Measurements from ENCODE around the gene RSPH10B2. TPM values are rescaled to one million over a fixed set of nuclear protein-coding genes. Genes with fewer than 3 reads are reported as not detected.
"Not testable (repeated sequence)": the region's sequence is repeated elsewhere in the genome, so short reads cannot be mapped to it uniquely, and the experiment has no call there.

Gene RSPH10B2
- total and polyA plus RNA-seq, 7 experiments from 2014 or later = 0.72 to 0.94 (median 0.80) TPM; not detected in 3

DNA sequence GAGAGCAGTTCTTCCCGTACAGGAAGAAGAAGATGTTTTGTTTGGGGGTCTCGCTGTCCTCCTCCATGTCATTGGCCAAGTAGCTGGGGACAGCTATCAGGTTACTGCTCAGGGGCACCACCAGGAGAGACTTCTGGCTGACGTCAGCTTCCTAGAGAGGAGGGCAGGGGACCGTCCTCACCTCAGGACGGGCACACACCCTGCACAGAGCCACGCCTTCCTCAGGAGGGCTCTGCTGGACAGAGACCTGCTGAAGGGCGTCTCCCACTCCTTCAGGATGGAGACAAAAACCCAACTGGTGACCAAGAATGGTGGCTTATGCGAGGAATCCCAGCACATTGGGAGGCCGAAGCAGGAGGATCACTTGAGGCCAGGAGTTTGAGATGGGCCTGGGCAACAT lies 38.0 kb upstream of the RSPH10B2 start:
- H3K36me3 Mint-ChIP-seq; H3K27me3 ChIP-seq (ENCODE audit: control insufficient read depth in 2 of 2, insufficient read depth in 2 of 2, low read length in 2 of 2); H3K36me3 ChIP-seq (ENCODE audit: control insufficient read depth in 2 of 3, insufficient read depth in 3 of 3, low read length in 3 of 3); POLR2A ChIA-PET; H3K27ac ChIP-seq (ENCODE audit: low read depth, low read length); H3K4me1 Mint-ChIP-seq; ATAC-seq; H3K9me3 Mint-ChIP-seq; CTCF ChIA-PET; H3K9me3 ChIP-seq (ENCODE audit: control insufficient read depth in 2 of 3, low read length in 3 of 3); H3K27ac Mint-ChIP-seq; H3K4me3 ChIP-seq (ENCODE audit: low read length); intact Hi-C loops (cut with micrococcal nuclease); DNase-seq; H3K4me1 ChIP-seq (ENCODE audit: control insufficient read depth in 2 of 2, insufficient read depth in 2 of 2, low read length in 2 of 2); H3K4me3 Mint-ChIP-seq: not testable (repeated sequence)
- peaks cover 16 to 27% (median 20%) of the 10 kb centered on the region in 5 donors for H3K27me3 Mint-ChIP-seq

DNA sequence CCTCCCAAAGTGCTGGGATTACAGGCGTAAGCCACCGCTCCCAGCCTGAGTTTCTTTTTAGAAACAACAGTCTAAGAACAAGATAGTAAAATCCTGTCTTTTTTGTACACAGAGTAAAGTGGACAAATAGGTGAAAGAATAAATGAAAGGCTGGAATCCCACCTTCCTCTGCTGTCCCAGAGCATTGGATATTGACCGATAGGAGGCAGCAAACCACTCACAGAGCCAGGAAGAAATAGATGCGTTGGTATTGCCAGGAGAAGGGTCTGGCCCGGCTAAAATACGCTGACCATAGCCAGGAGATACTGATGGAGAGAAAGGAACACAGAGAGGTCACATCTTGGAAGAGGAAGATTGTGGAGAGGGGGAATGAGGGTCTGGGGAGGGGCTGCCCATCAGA lies 35.8 kb upstream of the RSPH10B2 start:
- Histone ChIP-seq H3K4me3 (ENCODE audit: low read length) (no peak overlapping the region), H3K27me3 (ENCODE audit: control insufficient read depth in 2 of 2, insufficient read depth in 2 of 2, low read length in 2 of 2) (peaks cover 0 to 2% of the 10 kb centered on the region in 2 donors), H3K27ac (ENCODE audit: low read depth, low read length) (no peak overlapping the region), H3K4me1 (ENCODE audit: control insufficient read depth in 2 of 2, insufficient read depth in 2 of 2, low read length in 2 of 2) (no peaks in the 10 kb centered on the region), H3K9me3 (ENCODE audit: control insufficient read depth in 2 of 3, low read length in 3 of 3) (no peaks in the 10 kb centered on the region), H3K36me3 (ENCODE audit: control insufficient read depth in 2 of 3, insufficient read depth in 3 of 3, low read length in 3 of 3) (no peaks in the 10 kb centered on the region)
- Mint-ChIP-seq H3K4me3 (no peak overlapping the region), H3K4me1 (peaks cover 0 to 6% (median 3%) of the 10 kb centered on the region in 7 donors), H3K27me3 (peaks cover 15 to 31% (median 24%) of the 10 kb centered on the region in 5 donors), H3K9me3 (no peaks in the 10 kb centered on the region), H3K27ac (no peak overlapping the region), H3K36me3 (peaks cover 0 to 5% (median 0%) of the 10 kb centered on the region in 5 donors)
- intact Hi-C loops (cut with micrococcal nuclease) = no loop called here
- no peak for DNase-seq
- CTCF ChIA-PET = no interaction called here
- POLR2A ChIA-PET = no interaction called here
- ATAC-seq = no peak

DNA sequence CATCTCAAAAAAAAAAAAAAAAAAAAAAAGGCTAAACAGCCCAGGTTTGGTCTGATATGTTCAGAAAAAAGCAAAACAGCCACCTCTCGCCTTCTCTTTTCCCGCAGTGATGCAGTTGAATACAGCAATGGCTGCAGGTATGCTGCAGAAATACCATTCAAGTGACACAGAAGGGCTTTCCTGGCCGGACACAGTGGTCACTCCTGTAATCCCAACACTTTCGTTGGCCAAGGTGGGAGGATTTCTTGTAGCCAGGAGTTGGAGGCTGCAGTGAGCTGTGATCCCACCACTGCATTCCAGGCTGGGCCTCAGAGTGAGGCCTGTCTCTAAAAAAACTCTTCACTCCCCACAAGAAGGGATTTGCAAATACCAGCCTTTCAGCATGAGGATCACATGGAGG lies 29.6 kb upstream of the RSPH10B2 start:
- ATAC-seq; H3K36me3 Mint-ChIP-seq; H3K4me3 ChIP-seq (ENCODE audit: low read length); H3K4me1 Mint-ChIP-seq; intact Hi-C loops (cut with micrococcal nuclease); DNase-seq; H3K27me3 ChIP-seq (ENCODE audit: control insufficient read depth in 2 of 2, insufficient read depth in 2 of 2, low read length in 2 of 2); H3K4me3 Mint-ChIP-seq; H3K4me1 ChIP-seq (ENCODE audit: control insufficient read depth in 2 of 2, insufficient read depth in 2 of 2, low read length in 2 of 2); CTCF ChIA-PET; H3K9me3 ChIP-seq (ENCODE audit: control insufficient read depth in 2 of 3, low read length in 3 of 3); H3K9me3 Mint-ChIP-seq; H3K27ac Mint-ChIP-seq; POLR2A ChIA-PET; H3K36me3 ChIP-seq (ENCODE audit: control insufficient read depth in 2 of 3, insufficient read depth in 3 of 3, low read length in 3 of 3); H3K27ac ChIP-seq (ENCODE audit: low read depth, low read length): not testable (repeated sequence)
- peaks cover 3 to 19% (median 4%) of the 10 kb centered on the region in 5 donors for H3K27me3 Mint-ChIP-seq

DNA sequence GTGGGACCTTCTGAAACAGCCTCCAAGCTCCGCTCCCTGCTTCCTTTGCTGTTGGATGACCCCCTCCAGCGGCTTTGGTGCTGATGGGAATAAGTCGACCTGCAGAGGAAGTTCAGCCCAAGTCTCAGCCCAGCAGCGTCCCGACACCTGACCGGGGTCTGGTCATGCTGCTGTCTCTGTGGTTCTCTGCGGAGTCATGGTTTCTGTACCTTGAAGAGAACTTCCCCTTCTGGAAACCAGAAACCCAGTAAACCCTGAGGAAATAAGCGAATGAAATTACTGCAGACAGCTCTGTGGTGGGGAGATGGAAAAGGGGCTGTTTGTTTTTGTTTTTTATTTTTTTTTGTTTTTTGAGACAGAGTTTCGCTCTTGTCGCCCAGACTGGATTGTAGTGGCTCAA lies 28.9 kb upstream of the RSPH10B2 start:
- H3K4me3 Mint-ChIP-seq = peak overlapping the region in 2 of 10 donors; percentile 20 to 58
- peaks cover 2 to 9% (median 6%) of the 10 kb centered on the region in 7 donors for H3K4me1 Mint-ChIP-seq
- H3K27me3 Mint-ChIP-seq = peaks cover 3 to 19% (median 4%) of the 10 kb centered on the region in 5 donors
- H3K9me3 Mint-ChIP-seq = peaks cover 0 to 6% (median 0%) of the 10 kb centered on the region in 11 donors
- CTCF ChIA-PET = interaction anchor here (0.6 to 0.7 kb wide), 2 partner anchors 65 to 382 kb away, joined by 3 read pairs; no protein-coding TSS in a partner anchor
- peak overlapping the region in 1 of 9 donors; percentile 26 for H3K27ac Mint-ChIP-seq
- Histone ChIP-seq H3K27ac (ENCODE audit: low read depth, low read length) (no peak overlapping the region), H3K27me3 (ENCODE audit: control insufficient read depth in 2 of 2, insufficient read depth in 2 of 2, low read length in 2 of 2) (peaks cover 0 to 2% of the 10 kb centered on the region in 2 donors), H3K4me3 (ENCODE audit: low read length) (no peak overlapping the region), H3K36me3 (ENCODE audit: control insufficient read depth in 2 of 3, insufficient read depth in 3 of 3, low read length in 3 of 3) (peaks cover 0 to 5% (median 0%) of the 10 kb centered on the region in 3 experiments), H3K4me1 (ENCODE audit: control insufficient read depth in 2 of 2, insufficient read depth in 2 of 2, low read length in 2 of 2) (no peaks in the 10 kb centered on the region), H3K9me3 (ENCODE audit: control insufficient read depth in 2 of 3, low read length in 3 of 3) (no peaks in the 10 kb centered on the region)
- intact Hi-C loops (cut with micrococcal nuclease) = no loop called here
- ATAC-seq = no peak
- no peak for DNase-seq
- POLR2A ChIA-PET = no interaction called here
- peaks cover 0 to 8% (median 3%) of the 10 kb centered on the region in 5 donors for H3K36me3 Mint-ChIP-seq

DNA sequence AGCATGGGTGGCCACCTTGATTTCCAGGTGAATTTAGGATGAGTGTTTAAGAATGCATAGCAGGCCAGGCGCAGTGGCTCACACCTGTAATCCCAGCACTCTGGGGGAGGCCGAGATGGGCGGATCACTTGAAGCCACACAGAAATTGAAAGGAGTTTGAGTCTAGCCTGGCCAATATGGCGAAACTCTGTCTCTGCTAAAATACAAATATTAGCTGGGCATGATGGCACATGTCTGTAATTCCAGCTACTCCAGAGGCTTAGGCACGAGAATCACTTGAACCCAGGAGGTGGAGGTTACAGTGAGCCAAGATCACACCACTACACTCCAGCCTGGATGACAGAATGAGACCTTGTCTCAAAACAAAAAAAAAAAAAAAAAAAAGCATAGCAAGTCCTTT lies 27.6 kb upstream of the RSPH10B2 start:
- H3K9me3 Mint-ChIP-seq; H3K27ac Mint-ChIP-seq; POLR2A ChIA-PET; ATAC-seq; CTCF ChIA-PET; H3K9me3 ChIP-seq (ENCODE audit: control insufficient read depth in 2 of 3, low read length in 3 of 3); H3K4me3 ChIP-seq (ENCODE audit: low read length); intact Hi-C loops (cut with micrococcal nuclease); DNase-seq; H3K4me1 ChIP-seq (ENCODE audit: control insufficient read depth in 2 of 2, insufficient read depth in 2 of 2, low read length in 2 of 2); H3K27me3 ChIP-seq (ENCODE audit: control insufficient read depth in 2 of 2, insufficient read depth in 2 of 2, low read length in 2 of 2); H3K27ac ChIP-seq (ENCODE audit: low read depth, low read length); H3K36me3 ChIP-seq (ENCODE audit: control insufficient read depth in 2 of 3, insufficient read depth in 3 of 3, low read length in 3 of 3): not testable (repeated sequence)
- Mint-ChIP-seq H3K4me1 (peaks cover 8 to 19% (median 18%) of the 10 kb centered on the region in 7 donors), H3K36me3 (peaks cover 0 to 13% (median 3%) of the 10 kb centered on the region in 5 donors), H3K4me3 (peak overlapping the region in 1 of 10 donors; percentile 25), H3K27me3 (peaks cover 0 to 15% (median 3%) of the 10 kb centered on the region in 5 donors)

DNA sequence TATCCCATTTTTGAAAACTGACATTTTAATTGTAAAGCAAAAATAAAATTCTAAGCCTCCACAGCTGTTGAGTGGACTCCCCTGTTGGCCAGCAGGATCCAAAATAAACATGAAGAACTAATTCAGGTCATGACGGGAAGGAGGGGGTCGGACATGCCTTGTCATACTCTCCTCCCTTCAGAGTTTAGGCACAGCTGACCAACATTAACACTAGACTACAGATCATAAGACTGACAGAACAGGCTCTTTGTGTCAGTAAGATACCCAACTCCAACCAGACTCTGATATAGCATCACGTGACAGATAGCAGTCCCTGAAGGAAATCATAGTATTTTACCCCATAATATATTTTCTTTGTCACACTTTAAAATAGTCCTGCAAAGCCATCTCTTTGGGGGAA lies 26.2 kb upstream of the RSPH10B2 start:
- peaks cover 8 to 30% (median 25%) of the 10 kb centered on the region in 7 donors for H3K4me1 Mint-ChIP-seq
- peaks cover 0 to 6% (median 0%) of the 10 kb centered on the region in 11 donors for H3K9me3 Mint-ChIP-seq
- peak overlapping the region in 1 of 10 donors; percentile 13 for H3K4me3 Mint-ChIP-seq
- no peak overlapping the region for H3K27ac Mint-ChIP-seq
- ChIA-PET POLR2A (no interaction called here), CTCF (interaction anchor here (1.7 kb wide), 1 partner anchor 20 kb away, joined by 3 read pairs; the partner anchor contains the start of gene ZNF12)
- H3K4me3 ChIP-seq (ENCODE audit: low read length) = no peak overlapping the region
- intact Hi-C loops (cut with micrococcal nuclease) = loop anchor here in 1 of 2 donors (2.0 kb wide), 1 partner anchor 137 kb away; the partner anchor contains the start of gene INTS15
- H3K27me3 Mint-ChIP-seq = peaks cover 0 to 9% (median 3%) of the 10 kb centered on the region in 5 donors
- ATAC-seq (no peak), DNase-seq (no peak)
- no peaks in the 10 kb centered on the region for H3K9me3 ChIP-seq (ENCODE audit: control insufficient read depth in 2 of 3, low read length in 3 of 3)
- H3K36me3 ChIP-seq (ENCODE audit: control insufficient read depth in 2 of 3, insufficient read depth in 3 of 3, low read length in 3 of 3) = peaks cover 0 to 6% (median 0%) of the 10 kb centered on the region in 3 experiments
- peaks cover 3 to 18% (median 9%) of the 10 kb centered on the region in 5 donors for H3K36me3 Mint-ChIP-seq
- H3K27me3 ChIP-seq (ENCODE audit: control insufficient read depth in 2 of 2, insufficient read depth in 2 of 2, low read length in 2 of 2) = no peaks in the 10 kb centered on the region
- H3K27ac ChIP-seq (ENCODE audit: low read depth, low read length) = no peak overlapping the region
- H3K4me1 ChIP-seq (ENCODE audit: control insufficient read depth in 2 of 2, insufficient read depth in 2 of 2, low read length in 2 of 2) = peaks cover 4 to 8% of the 10 kb centered on the region in 2 donors
